GM19452 (cell line): ENCODE results near the gene CDC42EP5.
"Not testable (repeated sequence)": the region's sequence is repeated elsewhere in the genome, so short reads cannot be mapped to it uniquely, and the experiment has no call there.

ENCODE experiments used
- ATAC-seq: cut with Tn5 transposase; IDR thresholded peaks from one replicate; pipeline ENCODE4 v1.9.1; 2021; ENCODE audit not compliant: unreplicated experiment

CDC42EP5 gene, protein sequence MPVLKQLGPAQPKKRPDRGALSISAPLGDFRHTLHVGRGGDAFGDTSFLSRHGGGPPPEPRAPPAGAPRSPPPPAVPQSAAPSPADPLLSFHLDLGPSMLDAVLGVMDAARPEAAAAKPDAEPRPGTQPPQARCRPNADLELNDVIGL

DNA sequence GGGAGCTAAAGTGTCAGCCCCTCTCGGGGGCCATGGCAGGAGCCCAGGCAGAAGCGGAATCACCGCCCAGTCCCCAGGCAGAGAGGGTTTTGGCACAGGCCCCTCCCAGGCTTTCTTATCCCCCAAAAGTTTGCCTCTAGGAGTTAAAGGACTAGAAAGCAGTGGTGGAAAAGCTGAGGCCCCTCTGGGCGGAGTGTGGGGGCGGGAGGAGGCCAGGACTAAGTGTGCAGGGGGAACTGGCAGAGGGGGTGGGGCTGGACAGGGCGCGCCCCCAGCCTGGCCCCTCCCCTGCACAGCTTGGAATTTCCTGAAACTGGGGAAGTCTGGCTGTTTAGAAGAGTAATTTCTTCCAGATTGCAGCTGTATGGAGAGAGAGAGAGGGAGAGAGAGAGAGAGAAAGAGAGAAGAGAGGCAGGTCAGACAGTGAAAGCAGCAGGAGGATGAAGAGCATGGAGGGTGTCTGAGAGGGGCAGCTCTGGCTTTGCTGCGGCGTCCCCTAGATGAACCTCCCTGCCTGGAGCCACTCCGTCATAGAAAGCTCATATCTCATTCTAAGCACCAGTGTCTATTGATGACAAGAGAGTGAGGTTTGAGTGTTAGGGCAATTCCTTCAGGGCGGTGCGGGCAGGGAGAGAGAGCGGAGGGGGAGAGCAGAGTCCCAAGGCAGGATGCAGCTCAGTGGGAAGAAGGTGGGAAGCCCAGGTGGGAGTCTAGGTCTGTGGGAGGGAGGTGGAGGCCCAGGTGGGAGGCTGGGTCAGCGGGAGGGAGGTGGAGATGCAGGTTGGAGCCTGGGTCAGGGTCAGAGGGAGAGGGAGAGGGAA lies at the start of gene CDC42EP5:
CDC42EP5 (minus strand) TSS at position 226 of the 821 bp plus-strand sequence. CDS start 7,749 bp downstream, outside the sequence.
- no peak for ATAC-seq

DNA sequence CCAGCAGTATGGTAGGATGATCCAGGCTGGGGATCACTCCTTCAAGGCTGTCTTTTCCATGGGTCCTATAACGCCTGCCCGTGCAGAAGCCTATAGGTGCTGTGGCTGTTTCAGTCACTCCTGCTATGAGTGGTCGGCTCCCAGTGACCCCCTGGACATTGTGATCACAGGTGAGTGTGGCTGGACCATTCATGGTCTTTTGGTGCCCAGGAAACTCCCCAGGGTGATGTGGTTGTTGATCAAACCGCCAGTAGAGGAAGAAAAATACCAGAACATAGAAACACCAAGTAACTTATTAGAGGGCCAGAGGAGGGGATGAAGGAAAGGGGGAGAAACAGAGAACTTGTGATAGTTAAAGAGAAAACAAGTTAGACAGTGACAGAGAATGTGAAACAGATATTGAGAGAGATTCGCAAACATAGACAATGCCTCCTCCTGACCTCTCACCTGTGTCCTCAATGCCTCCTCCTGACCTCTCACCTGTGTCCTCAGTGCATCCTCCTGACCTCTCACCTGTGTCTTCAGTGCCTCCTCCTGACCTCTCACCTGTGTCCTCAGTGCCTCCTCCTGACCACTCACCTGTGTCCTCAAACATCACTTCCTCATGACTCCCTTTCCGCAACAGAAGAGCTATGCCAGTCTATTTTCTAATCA lies 48.9 kb upstream of the CDC42EP5 start:
- ATAC-seq: peak; percentile 27

DNA sequence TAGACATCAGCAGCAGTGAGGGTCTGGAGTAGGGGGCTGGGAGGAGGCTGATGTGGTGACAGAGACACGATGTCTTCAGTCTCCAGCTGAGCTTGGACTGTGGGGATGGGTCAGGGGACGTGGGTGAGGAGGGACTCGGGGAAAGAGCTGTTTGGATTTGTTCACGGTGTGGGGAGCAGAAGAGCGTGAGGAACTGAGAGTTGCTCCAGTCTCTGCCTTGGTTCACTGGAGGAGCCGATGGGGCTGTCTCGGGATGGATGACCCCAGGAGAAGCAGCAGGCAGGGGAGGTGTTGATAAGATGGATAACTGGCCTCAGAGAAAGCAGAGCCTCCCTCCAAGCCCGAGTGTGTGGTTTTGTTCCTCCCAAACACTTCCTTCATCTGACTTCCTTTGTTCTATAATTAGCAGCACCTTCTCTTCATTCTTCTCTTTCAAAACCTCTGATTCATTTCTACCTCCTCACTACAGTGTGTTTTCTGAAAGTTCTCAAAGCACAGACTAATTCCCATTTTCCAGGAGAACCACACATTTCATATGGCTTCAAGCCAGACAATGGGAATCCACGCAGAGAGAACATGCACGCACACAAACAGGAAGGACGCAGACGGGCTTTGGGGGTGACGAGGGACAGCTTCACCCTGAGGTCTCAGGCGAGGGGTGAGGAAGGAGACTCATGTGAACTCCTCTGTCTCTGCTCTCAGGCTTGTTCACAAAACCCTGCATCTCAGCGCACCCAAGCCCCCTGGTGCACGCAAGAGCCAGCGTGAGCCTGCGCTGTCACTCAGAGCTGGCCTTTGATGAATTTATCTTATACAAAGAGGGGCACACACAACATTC lies 48.1 kb upstream of the CDC42EP5 start:
- ATAC-seq: peak; percentile 25

DNA sequence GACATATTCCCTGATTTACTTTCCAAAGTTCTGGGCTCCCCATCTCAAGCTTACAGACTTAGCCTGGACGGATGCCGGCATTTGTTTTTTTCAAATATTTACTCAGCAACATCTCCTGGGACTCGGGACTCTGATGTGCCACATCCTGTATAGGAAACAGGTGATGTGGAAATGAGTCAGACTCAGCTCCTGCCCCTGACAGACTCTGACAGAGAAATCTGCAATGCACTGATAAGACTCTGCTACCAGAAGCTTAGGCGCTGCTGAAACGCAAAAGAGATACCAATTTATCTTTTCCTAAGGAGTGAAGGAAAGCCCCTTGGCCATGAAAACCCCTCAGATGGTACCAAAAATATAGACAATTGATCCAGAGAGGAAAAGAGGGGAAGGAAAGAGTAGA lies 45.7 kb upstream of the CDC42EP5 start:
- peak; percentile 39 for ATAC-seq

DNA sequence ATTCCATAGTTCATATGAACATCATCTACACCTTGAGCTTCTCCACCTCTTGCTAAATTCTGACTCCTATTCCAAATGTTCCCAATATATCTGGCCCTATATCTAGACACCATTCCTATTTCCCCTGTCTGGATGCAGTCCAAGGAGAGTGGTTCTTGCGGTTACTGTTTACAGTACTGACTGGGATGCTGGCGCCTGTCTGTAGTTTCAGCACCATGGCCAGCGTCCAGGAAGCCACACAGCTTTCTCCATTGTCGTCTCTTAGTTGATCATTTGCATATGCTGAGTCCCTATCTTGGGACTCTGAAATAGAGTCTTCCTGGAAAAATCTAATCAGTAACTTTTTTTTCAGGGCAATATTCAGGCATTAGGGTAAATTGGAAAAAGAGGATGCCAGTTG lies 44.4 kb upstream of the CDC42EP5 start:
- no peak for ATAC-seq

DNA sequence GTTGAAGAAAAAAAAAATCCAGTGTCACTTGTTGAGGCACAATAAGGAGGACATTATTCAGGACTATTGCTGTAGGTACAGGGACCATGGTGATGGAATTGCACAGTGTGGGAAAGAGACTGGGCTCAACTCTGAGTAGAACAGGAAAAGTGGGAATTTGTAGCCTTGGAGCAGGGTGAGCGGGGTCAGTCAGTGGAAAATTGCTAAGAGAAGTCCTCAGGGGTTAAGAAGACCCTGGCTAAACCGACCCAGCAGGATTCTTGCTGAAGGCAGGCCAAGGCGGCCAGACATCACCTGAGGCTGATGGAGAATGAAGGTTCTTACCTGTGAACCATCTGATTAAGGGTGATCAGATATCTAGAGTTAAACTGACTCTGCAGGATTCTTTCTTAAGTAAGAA lies 42.1 kb upstream of the CDC42EP5 start:
- no peak for ATAC-seq

DNA sequence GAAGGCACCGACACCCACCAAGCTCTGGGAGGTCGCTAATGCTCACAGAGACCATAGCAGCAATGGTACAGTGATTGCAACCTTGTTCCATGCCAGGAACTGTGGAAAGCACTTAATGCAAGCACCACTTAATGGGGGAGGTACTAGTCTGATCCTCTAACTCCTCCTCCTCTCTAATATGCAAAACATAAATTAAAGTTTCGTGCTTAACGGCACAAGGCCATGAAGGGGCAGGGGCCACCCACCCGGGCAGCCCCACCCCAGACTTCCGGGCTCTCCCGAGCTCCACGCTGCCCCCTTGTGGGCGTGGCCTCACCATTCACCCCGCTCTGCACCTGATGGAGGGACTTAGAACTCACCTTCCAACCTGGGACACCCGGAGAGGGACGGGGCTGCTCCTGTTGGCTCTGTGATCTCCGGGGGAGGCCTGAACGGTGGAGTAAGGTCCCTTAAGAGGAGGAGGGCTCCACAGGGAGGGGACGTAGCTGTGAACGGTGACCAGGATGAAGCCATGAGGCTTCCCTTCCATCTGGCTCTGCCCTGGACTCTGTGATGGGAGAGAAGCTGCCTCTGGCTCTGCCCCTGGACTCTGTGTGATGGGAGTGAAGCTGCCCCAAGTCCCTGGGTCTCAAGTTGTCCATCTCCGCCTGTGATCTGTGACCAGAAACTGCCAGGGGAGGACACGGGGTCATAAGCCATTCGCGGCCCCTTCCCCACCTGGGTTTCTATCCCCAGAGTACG lies 36.3 kb upstream of the CDC42EP5 start:
- ATAC-seq: not testable (repeated sequence)

DNA sequence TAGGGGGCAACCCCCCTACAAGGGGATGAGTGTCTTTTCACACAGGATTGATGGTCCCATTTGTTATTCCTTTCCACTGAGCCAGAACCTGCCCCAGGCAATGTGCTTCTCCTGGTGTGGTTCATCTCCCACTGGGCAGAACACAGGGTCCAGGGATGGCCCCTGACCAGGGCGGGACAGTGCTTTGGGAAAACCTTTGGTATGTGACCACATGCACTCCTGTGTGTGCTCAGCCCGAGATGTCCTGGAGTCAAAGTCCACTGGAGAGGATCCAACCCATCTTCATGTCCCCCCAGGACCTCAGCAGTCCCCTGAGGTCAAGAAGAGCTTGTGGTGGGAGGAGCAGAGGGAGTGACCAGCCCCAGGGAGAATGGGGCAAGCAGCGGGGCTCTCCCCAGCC lies 35.4 kb upstream of the CDC42EP5 start:
- ATAC-seq: not testable (repeated sequence)

DNA sequence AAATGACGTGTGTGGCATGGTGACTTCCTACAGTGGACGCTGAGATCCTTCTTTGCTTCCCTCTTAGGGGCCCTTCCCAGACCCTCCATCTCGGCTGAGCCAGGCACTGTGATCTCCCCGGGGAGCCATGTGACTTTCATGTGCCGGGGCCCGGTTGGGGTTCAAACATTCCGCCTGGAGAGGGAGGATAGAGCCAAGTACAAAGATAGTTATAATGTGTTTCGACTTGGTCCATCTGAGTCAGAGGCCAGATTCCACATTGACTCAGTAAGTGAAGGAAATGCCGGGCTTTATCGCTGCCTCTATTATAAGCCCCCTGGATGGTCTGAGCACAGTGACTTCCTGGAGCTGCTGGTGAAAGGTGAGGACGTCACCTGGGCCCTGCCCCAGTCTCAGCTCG lies 34.7 kb upstream of the CDC42EP5 start:
- ATAC-seq: no peak

DNA sequence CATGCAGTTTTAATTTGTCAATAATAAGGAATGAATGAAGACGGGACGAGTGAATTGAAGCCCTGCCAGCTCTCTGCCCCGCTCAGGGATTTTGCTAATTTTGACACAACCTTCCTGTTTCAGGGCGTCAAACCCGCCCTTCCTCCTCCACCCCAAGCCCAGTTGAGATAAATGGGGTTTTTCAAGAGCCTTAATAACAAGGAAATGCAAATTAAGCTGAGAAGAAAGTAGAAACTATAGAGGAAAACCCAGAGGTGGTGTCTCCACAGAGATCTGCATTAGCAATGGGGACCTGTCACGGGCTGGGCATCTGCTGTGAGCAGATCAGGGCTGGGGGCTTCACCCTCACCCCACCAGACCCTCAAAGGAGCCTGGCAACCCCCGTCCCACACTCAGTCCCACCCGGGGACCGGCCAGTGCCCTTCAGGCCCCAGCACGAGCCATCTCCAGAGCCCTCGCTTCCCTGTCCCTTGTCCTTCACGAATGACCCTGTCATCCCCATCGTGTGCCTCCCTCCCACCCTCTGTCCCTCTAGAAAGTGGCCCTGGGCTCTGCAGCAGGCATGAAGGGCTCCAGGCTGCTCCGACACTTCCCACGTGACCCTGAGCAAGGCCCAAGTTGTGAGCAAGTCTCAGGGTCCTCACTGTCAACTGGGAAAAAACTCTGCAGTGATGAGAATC lies 34.1 kb upstream of the CDC42EP5 start:
- ATAC-seq: not testable (repeated sequence)

DNA sequence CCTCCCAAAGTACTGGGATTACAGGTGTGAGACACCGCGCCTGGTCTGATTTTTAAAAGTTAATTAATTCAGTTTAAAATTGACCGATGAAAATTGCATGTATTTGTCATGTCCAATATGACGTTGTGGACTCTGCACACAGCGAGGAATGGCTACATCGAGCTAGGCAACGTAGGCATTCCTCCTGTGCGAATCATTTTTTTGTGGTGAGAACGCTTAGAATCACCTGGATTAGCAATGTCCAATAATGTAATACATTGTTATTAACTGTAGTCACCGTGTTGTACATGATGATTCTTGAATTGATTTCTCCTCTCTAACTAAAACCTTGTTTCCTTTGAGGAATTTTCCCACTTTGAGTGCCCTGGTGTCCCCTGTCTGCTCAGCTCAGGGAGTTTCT lies 33.0 kb upstream of the CDC42EP5 start:
- no peak for ATAC-seq

DNA sequence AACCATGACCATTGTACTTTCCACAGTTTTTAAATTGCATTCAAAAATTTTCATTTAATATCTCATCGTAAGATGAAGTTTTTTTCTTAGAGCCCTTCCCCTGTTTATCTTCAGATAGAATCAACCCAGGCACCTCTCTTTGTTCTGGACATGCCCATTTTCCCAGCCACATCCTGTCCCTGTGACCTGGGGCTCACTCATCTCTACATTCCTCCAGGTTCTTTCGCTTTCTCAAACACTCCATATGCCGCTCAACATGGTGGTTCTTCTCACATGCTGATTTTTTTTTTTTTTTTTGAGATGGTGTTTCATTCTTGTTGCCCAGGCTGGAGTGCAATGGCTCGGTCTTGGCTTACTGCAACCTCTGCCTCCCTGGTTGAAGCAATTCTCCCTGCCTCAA lies 32.4 kb upstream of the CDC42EP5 start:
- not testable (repeated sequence) for ATAC-seq

DNA sequence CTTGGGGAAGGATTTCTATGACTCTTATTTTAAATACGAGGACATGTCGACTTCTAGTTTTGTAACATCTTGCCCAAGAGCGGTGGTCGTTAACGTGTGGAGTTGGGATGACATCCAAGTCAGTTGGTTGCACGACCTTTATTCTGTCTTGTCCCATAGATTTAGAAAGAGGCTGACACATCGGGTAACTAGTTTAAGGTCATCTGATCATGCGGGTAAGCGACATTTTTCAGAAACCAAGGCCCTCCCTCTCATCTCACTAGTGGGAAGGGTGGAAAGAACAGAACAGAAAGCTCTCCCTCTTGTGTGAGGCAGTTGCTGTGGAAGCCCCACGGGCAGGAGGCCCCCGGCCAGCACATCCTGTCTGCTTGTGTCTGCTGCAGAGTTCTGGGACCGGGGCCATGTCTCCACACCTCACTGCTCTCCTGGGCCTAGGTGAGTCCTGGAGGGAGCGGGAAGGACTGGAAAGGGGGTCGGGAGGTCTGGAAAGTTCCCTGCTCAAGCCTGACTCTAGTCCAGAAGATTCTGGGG lies 29.5 kb upstream of the CDC42EP5 start, which contains the start of gene LAIR2:
LAIR2 (plus strand) TSS at position 314 of the 531 bp plus-strand sequence; CDS start at position 402, 88 bp downstream.
- no peak for ATAC-seq

DNA sequence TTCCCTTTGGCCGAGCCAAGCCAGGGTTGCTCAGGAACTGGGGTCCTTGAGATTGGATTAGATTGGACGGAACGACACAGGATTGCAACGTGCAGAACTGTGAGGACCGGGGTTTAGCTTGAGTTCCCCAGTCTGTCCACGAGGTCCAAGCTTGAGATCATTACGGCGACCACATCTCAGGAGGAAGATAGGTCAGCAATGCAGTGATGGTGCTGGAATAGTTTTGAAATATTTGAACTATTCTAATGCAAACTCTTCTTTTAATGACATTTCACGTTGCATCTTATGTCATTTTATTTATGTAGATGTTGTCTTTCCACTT lies 25.3 kb upstream of the CDC42EP5 start:
- not testable (repeated sequence) for ATAC-seq

DNA sequence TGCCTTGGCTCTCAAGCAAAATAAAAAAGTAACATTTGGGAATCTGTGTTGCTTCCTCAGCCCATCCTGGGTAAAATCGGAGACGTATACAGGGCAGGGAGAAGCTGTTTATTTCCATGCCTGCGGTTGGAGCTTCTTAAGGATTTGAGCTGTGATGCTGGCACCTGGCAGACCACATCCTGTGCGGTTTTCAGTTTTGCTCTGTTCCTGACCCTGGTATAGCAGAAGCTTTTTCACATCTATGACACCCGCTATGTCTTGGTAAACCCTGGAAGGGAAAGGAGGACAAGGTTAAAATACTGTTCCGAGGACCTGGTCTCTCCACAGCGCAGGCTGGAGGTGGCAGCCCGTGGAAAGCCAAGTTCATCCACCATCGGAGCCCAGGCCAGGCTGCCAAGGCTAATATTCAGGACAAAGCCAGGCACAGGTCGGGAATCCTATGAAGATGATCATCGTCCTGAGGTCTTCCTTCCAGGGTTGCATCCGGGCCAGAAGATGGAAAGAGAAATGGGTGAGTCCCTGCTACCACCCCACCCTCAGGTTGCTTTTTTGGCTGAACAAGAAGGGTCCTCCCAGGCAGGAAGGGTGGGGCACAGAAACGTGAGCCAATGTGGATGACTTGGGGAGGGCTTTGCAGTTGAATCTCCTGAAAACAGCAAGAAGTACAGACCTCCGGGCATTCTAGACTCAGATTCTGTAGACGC lies 24.8 kb upstream of the CDC42EP5 start:
- not testable (repeated sequence) for ATAC-seq

DNA sequence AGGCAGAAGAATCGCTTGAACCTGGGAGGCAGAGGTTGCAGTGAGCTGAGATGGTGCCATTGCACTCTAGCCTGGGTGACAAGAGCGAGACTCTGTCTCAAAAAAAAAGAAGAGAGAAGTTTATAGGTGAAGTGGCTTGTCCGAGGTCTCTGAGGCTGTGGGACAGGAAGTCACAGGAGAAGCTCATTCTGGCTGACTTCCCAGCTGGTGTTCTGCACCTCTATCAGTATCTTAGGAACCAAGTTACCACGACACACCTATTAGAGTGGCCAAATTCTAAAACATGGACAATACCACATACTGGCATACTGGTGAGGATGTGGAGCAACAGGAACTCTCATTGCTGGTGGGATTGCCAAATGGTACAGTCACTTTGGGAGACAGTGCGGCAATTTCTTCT lies 22.2 kb upstream of the CDC42EP5 start:
- not testable (repeated sequence) for ATAC-seq

DNA sequence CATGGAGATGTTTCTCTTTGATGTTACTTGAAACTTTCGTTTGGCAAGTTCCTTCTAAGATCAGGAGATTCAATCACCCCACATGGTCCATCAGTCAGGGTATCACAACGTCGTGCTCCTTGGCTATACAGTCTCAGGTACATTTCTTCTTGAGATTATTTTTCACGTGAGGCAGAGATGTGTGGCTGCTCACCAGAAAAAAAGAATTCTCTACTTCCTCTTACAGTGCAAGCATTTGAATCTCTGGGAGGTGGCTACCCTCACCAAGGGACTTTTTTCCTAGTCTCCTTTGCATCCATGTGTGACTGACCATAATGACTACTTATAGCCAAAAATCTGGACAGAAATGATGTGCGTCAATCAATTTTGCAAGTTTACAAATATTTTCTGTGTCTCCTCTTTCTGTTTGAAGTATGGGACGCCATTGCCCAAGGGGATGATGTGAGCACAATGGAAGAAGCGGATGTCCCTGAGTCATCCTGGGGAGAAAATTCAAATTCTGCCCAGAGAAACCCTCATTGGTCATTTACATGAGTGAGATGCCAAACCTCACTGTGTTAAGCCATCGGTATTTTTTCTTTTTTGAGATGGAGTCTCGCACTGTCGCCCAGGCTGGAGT lies 21.0 kb upstream of the CDC42EP5 start:
- ATAC-seq: no peak

DNA sequence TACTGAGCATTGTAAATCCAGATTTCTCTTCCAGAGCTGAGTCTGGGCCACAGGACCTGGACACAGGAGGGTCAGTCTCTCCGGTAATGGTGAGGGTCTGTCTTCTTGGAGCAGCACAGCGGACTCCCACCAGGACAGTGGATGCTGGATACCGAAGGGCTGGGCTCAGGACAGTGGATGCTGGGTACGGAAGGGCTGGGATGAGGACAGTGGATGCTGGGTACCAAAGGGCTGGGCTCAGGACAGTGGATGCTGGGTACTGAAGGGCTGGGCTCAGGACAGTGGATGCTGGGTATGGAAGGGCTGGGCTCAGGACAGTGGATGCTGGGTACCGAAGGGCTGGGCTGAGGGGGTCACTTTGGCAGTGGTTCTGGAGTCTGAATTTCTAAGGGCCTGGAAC lies 20.0 kb upstream of the CDC42EP5 start:
- not testable (repeated sequence) for ATAC-seq

DNA sequence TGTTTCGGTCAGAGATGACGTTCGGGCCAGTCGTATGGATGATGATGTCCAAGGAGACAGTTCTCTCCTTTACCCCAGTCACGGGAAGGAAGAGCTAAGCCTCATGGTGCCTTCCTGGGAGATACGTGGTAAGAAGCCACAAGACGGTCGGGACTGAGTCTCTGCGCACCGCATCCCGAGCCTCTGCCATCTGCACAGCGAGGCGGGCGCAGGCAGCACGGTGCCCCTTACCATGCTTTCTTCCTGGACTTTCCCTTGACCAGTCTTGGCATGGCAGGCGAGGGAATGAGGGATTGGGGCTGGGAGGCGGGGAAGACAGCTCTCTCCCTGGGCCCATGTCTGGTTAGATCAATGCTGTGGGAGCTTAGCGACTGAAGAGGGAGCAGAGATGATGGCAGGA lies 19.5 kb upstream of the CDC42EP5 start:
- no peak for ATAC-seq
